SK-N-SH (cell line): ENCODE results near the gene KCND3. TPM values are rescaled to one million over a fixed set of nuclear protein-coding genes. Genes with fewer than 3 reads are reported as not detected.
A peak's percentile ranks its signal among the peaks of the same experiment; 100 is the strongest.

Source experiments
- CTCF ChIA-PET: fragments of 300-600, 350-600 bp; formaldehyde crosslinking; extraction: SDS; loops from one replicate; lab custom pipeline; 2021; lab: Yijun Ruan, JAX
- POLR2A ChIA-PET: fragments of 350-600 bp; sonication (Branson Sonifier 250); formaldehyde crosslinking; extraction: SDS; loops from one replicate; lab custom pipeline; 2020; ENCODE audit warnings: antibody characterized with exemption, inconsistent platforms; lab: Yijun Ruan, JAX
- DNase-seq: peaks from one replicate; pipeline ENCODE4 v3.0.0; 2012
- H2AFZ ChIP-seq: fragments of 200-600 bp; sonication (generic); 2 replicates; pipeline ENCODE4 v1.8.1; 2016; ENCODE audit warnings: antibody characterized with exemption, mild to moderate bottlenecking, low read depth
- H3F3A ChIP-seq: fragments of 200-600 bp; sonication (generic); replicated peaks from 2 replicates; pipeline ENCODE3; 2016; ENCODE audit warnings: antibody characterized with exemption, mild to moderate bottlenecking; ENCODE audit not compliant: insufficient read depth
- H3K27ac ChIP-seq, 2 experiments: fragments of 200-500 bp in 1 of 2; fragments of 200-600 bp in 1 of 2; sonication (Bioruptor generic) in 1 of 2; sonication (generic), shearing (Covaris generic) in 1 of 2; 2 replicates each; pipeline versions ENCODE4 v1.5.1 to v1.6.1; 2014 to 2016; ENCODE audit warnings: low read depth in 2 of 2, inconsistent platforms in 1 of 2, low read length in 1 of 2, mild to moderate bottlenecking in 1 of 2, mixed read lengths in 1 of 2
- H3K27me3 ChIP-seq: fragments of 200-600 bp; sonication (generic), shearing (Covaris generic); 2 replicates; pipeline ENCODE4 v1.6.1; 2016; ENCODE audit warnings: mixed run types; ENCODE audit not compliant: insufficient read depth
- H3K36me3 ChIP-seq, 2 experiments: fragments of 200-500 bp in 1 of 2; fragments of 200-600 bp in 1 of 2; sonication (Bioruptor generic) in 1 of 2; sonication (generic) in 1 of 2; replicated peaks in 1 of 2; 2 replicates each; pipeline versions ENCODE3 to v1.5.1; 2014 to 2016; ENCODE audit warnings: low read length in 1 of 2, mild to moderate bottlenecking in 1 of 2; ENCODE audit not compliant: insufficient read depth in 2 of 2, control insufficient read depth in 1 of 2
- H3K4me1 ChIP-seq, 2 experiments: fragments of 200-500 bp in 1 of 2; fragments of 200-600 bp in 1 of 2; sonication (Bioruptor generic) in 1 of 2; sonication (generic), shearing (Covaris generic) in 1 of 2; 2 replicates each; pipeline versions ENCODE4 v1.5.1 to v1.6.1; 2014 to 2016; ENCODE audit warnings: low read depth in 1 of 2, low read length in 1 of 2, mixed run types in 1 of 2; ENCODE audit not compliant: insufficient read depth in 2 of 2, control insufficient read depth in 1 of 2
- H3K4me2 ChIP-seq: fragments of 200-600 bp; sonication (generic), shearing (Covaris generic); 2 replicates; pipeline ENCODE4 v1.6.1; 2017; ENCODE audit warnings: mixed run types
- H3K4me3 ChIP-seq, 2 experiments: fragments of 200-500 bp in 1 of 2; fragments of 200-600 bp in 1 of 2; sonication (Bioruptor generic) in 1 of 2; sonication (generic), shearing (Covaris generic) in 1 of 2; 2 replicates each; pipeline versions ENCODE4 v1.5.1 to v1.8.1; 2014 to 2016; ENCODE audit warnings: low read depth in 2 of 2, inconsistent platforms in 1 of 2, low read length in 1 of 2, mild to moderate bottlenecking in 1 of 2, mixed read lengths in 1 of 2, moderate library complexity in 1 of 2
- H3K79me2 ChIP-seq: fragments of 200-600 bp; sonication (generic); 2 replicates; pipeline ENCODE4 v1.8.1; 2017; ENCODE audit warnings: mild to moderate bottlenecking; ENCODE audit not compliant: insufficient read depth
- H3K9ac ChIP-seq: fragments of 200-600 bp; sonication (generic); 2 replicates; pipeline ENCODE4 v1.6.1; 2017; ENCODE audit warnings: mixed run types
- H3K9me2 ChIP-seq: fragments of 200-600 bp; sonication (generic); 2 replicates; pipeline ENCODE4 v1.6.1; 2017; ENCODE audit warnings: mixed run types
- H3K9me3 ChIP-seq: fragments of 200-600 bp; sonication (generic); 2 replicates; pipeline ENCODE4 v1.6.1; 2017; ENCODE audit warnings: mixed run types, mild to moderate bottlenecking, moderate library complexity
- H4K20me1 ChIP-seq: fragments of 200-600 bp; sonication (generic); 2 replicates; pipeline ENCODE4 v1.6.1; 2017; ENCODE audit warnings: mild to moderate bottlenecking, mixed run types; ENCODE audit not compliant: insufficient read depth
- CHD2 ChIP-seq: fragments of 150-350 bp; IDR thresholded peaks from 2 replicates; pipeline ENCODE4 v1.6.1; 2018; ENCODE audit warnings: low read length; ENCODE audit not compliant: partially characterized antibody
- ELF1 ChIP-seq: IDR thresholded peaks from 2 replicates; pipeline ENCODE4 v1.4.0; 2012
- EP300 ChIP-seq, 2 experiments: IDR thresholded peaks; 2 replicates each; pipeline versions ENCODE4 v1.4.0 to v1.6.1; 2012; ENCODE audit warnings: borderline replicate concordance in 1 of 2, low read depth in 1 of 2, low read length in 1 of 2
- EZH2phosphoT487 ChIP-seq: fragments of 200-600 bp; sonication (generic); IDR thresholded peaks from 2 replicates; pipeline ENCODE4 v1.6.1; 2017; ENCODE audit warnings: low read depth, mixed run types, mild to moderate bottlenecking, antibody characterized with exemption, moderate library complexity, borderline replicate concordance
- MXI1 ChIP-seq: IDR thresholded peaks from 2 replicates; pipeline ENCODE4 v1.6.1; 2012; ENCODE audit warnings: mild to moderate bottlenecking, low read depth, low read length, improper control_type of control experiment
- NFIC ChIP-seq: IDR thresholded peaks from 2 replicates; pipeline ENCODE4 v1.4.0; 2012; ENCODE audit warnings: borderline replicate concordance
- NRF1 ChIP-seq: IDR thresholded peaks from 2 replicates; pipeline ENCODE4 v1.6.1; 2012; ENCODE audit warnings: low read depth, mild to moderate bottlenecking, low read length
- POLR2AphosphoS5 ChIP-seq: IDR thresholded peaks from 2 replicates; pipeline ENCODE4 v1.6.1; 2012; ENCODE audit warnings: low read depth, low read length
- RFX5 ChIP-seq: IDR thresholded peaks from 2 replicates; pipeline ENCODE4 v1.6.1; 2012; ENCODE audit warnings: mild to moderate bottlenecking, improper control_type of control experiment, low read length
- RXRA ChIP-seq: IDR thresholded peaks from 2 replicates; pipeline ENCODE4 v1.4.0; 2012; ENCODE audit warnings: low read depth, mild to moderate bottlenecking, borderline replicate concordance
- TCF12 ChIP-seq: IDR thresholded peaks from 2 replicates; pipeline ENCODE4 v1.4.0; 2012
- WGBS: methylation state at CpG from one replicate; pipeline ENCODE4 v1.1.6; 2017; ENCODE audit warnings: low lambda C conversion rate; 5-methylcytosine and 5-hydroxymethylcytosine counted together
- polyA plus RNA-seq, 3 experiments: library from polyadenylated mRNA; depleted of rRNA; stranded (reverse); fragments of >200 nt; gene quantifications; 2 replicates each; pipeline ENCODE4 v1.2.3, GENCODE V29; 2012
- TF ChIP-seq, protein P1 (sequence below): IDR thresholded peaks from 2 replicates; pipeline ENCODE4; 2012
- TF ChIP-seq, protein P2 (sequence below): fragments of 200-600 bp; sonication (generic); IDR thresholded peaks from 2 replicates; pipeline ENCODE4 v1.6.1; 2017; ENCODE audit warnings: antibody characterized with exemption, mild to moderate bottlenecking, moderate library complexity
- TF ChIP-seq, protein P3 (sequence below): IDR thresholded peaks from 2 replicates; pipeline ENCODE4 v1.6.1; 2012; ENCODE audit warnings: mild to moderate bottlenecking, low read depth, low read length, moderate library complexity

KCND3 gene
- polyA plus RNA-seq, 1 of the 3 experiments (the other 2 are of a cell fraction) = not detected

DNA sequence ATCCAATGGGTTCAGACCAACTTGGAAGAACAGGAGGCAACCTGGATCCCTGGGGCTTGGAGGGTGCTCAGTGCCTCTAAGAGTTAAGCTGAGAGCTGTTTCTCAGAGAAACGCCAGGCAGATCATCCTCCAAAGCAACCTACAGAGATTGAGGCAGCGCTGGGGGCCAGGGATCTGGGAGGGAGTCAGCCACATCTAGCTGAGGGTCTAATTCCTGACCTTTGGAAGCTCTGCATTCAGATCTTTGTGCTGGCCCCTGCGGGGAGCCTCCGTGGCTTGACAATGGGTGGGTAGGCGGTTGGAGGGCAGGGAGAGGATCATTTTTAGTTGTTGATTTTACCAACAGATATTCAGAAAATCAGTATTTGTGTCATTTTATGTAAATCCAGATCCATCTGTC lies 154.5 kb downstream of the KCND3 start:
- CTCF ChIA-PET = no interaction called here
- TF ChIP-seq MXI1 = no peak
- TF ChIP-seq, all 33 proteins: peak for 0
- Histone ChIP-seq H3F3A (no peaks in the 10 kb centered on the region), H3K36me3 (no peaks in the 10 kb centered on the region), H3K27ac (no peak overlapping the region), H3K4me2 (no peak overlapping the region), H3K79me2 (no peaks in the 10 kb centered on the region), H3K9me3 (no peaks in the 10 kb centered on the region), H3K4me3 (no peak overlapping the region), H3K9me2 (no peaks in the 10 kb centered on the region), H4K20me1 (no peaks in the 10 kb centered on the region), H3K27me3 (no peaks in the 10 kb centered on the region), H3K4me1 (no peaks in the 10 kb centered on the region), H2AFZ (no peak overlapping the region), H3K9ac (no peak overlapping the region)
- DNase-seq = no peak
- POLR2A ChIA-PET = no interaction called here
- 3% methylated on average over 5 of the region's 5 CpGs for WGBS

DNA sequence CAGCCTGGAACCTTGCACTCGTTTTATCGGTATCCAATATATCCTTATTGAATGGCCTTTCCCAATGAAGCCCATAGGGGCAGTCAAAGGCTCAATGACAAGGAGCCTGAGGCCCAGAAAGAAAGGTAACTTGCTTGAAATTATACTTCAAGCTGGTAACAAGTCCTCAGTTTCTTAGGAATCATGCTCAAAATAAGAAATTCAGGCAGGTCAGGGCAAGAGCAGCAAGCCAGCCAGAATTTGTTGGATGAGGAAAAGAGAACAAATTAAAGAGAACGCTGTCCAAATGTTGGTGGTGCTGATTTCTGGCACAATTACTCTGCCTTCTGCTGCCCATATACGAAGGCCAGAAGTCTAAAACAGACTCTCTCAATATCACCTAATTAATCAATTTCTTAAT lies 156.1 kb downstream of the KCND3 start:
- no peak for DNase-seq

DNA sequence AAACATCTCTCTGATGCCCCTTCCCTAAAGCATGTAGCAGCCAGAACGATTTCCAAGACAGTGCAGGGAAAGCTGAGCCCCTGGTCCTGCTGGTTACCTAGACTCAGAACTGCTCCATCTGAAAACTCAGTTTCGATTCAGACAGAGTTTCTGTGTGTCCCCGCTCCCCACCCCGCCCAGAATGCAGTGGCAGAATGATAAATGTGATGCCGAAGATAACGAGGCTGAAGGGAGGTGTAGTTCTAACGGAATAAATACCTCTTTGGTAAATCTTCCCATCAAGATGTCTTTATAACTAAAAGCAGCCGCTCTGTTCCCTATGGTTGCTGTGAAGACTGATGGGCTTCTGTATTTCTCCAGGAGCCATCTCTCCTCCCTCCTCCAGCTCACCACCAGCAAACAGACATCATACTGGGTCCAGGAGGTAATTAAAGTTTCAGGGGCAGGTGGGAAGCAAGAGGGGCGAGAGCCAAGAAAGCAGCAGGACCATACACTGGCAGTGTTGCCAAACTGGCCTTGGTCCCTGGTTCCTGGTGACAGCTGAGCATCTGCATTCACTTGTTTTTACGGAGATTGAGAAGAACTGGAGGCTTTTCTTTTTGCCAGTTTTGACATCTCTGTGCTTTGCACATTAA lies 156.8 kb downstream of the KCND3 start:
- 25% methylated on average over 10 of the region's 10 CpGs for WGBS
- no peaks in the 10 kb centered on the region for H3K36me3 ChIP-seq
- ChIA-PET POLR2A (no interaction called here), CTCF (no interaction called here)
- H3F3A ChIP-seq = no peaks in the 10 kb centered on the region
- H3K9ac ChIP-seq = no peak overlapping the region
- H3K79me2 ChIP-seq = no peaks in the 10 kb centered on the region
- no peak for DNase-seq
- no peak overlapping the region for H3K27ac ChIP-seq
- H3K4me3 ChIP-seq = no peak overlapping the region
- H4K20me1 ChIP-seq = no peaks in the 10 kb centered on the region
- H2AFZ ChIP-seq = no peak overlapping the region
- H3K4me2 ChIP-seq = no peak overlapping the region
- no peaks in the 10 kb centered on the region for H3K27me3 ChIP-seq
- H3K9me3 ChIP-seq = no peaks in the 10 kb centered on the region
- H3K4me1 ChIP-seq = no peaks in the 10 kb centered on the region
- H3K9me2 ChIP-seq = no peaks in the 10 kb centered on the region
- TF ChIP-seq MXI1 = no peak
- no peak for TF ChIP-seq NRF1
- TF ChIP-seq CHD2 = no peak
- TF ChIP-seq EP300 (IDR thresholded peaks at IDR 0.05; ENCODE audit: borderline replicate concordance in 1 of 2, low read depth in 1 of 2, low read length in 1 of 2) = no peak
- TF ChIP-seq, protein P1, sequence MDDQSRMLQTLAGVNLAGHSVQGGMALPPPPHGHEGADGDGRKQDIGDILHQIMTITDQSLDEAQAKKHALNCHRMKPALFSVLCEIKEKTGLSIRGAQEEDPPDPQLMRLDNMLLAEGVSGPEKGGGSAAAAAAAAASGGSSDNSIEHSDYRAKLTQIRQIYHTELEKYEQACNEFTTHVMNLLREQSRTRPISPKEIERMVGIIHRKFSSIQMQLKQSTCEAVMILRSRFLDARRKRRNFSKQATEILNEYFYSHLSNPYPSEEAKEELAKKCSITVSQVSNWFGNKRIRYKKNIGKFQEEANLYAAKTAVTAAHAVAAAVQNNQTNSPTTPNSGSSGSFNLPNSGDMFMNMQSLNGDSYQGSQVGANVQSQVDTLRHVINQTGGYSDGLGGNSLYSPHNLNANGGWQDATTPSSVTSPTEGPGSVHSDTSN = no peak
- TF ChIP-seq TCF12 = no peak
- no peak for TF ChIP-seq NFIC
- no peak for TF ChIP-seq POLR2AphosphoS5
- no peak for TF ChIP-seq RFX5
- TF ChIP-seq EZH2phosphoT487 = no peak
- TF ChIP-seq, protein P2, sequence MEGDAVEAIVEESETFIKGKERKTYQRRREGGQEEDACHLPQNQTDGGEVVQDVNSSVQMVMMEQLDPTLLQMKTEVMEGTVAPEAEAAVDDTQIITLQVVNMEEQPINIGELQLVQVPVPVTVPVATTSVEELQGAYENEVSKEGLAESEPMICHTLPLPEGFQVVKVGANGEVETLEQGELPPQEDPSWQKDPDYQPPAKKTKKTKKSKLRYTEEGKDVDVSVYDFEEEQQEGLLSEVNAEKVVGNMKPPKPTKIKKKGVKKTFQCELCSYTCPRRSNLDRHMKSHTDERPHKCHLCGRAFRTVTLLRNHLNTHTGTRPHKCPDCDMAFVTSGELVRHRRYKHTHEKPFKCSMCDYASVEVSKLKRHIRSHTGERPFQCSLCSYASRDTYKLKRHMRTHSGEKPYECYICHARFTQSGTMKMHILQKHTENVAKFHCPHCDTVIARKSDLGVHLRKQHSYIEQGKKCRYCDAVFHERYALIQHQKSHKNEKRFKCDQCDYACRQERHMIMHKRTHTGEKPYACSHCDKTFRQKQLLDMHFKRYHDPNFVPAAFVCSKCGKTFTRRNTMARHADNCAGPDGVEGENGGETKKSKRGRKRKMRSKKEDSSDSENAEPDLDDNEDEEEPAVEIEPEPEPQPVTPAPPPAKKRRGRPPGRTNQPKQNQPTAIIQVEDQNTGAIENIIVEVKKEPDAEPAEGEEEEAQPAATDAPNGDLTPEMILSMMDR = no peak
- TF ChIP-seq RXRA = no peak
- TF ChIP-seq ELF1 = no peak

More for the DNA sequence above, 156.1 kb downstream of the KCND3 start:
- Histone ChIP-seq H3K9me2 (no peaks in the 10 kb centered on the region), H3K27me3 (no peaks in the 10 kb centered on the region), H3K4me2 (no peak overlapping the region), H3K4me1 (no peaks in the 10 kb centered on the region), H3K79me2 (no peaks in the 10 kb centered on the region), H3K9ac (no peak overlapping the region), H3K4me3 (no peak overlapping the region), H3K27ac (no peak overlapping the region), H3K9me3 (no peaks in the 10 kb centered on the region), H2AFZ (no peak overlapping the region), H4K20me1 (no peaks in the 10 kb centered on the region), H3F3A (no peaks in the 10 kb centered on the region), H3K36me3 (no peaks in the 10 kb centered on the region)
- CTCF ChIA-PET = no interaction called here
- POLR2A ChIA-PET = no interaction called here
- TF ChIP-seq NRF1 = no peak
- TF ChIP-seq, protein P3, sequence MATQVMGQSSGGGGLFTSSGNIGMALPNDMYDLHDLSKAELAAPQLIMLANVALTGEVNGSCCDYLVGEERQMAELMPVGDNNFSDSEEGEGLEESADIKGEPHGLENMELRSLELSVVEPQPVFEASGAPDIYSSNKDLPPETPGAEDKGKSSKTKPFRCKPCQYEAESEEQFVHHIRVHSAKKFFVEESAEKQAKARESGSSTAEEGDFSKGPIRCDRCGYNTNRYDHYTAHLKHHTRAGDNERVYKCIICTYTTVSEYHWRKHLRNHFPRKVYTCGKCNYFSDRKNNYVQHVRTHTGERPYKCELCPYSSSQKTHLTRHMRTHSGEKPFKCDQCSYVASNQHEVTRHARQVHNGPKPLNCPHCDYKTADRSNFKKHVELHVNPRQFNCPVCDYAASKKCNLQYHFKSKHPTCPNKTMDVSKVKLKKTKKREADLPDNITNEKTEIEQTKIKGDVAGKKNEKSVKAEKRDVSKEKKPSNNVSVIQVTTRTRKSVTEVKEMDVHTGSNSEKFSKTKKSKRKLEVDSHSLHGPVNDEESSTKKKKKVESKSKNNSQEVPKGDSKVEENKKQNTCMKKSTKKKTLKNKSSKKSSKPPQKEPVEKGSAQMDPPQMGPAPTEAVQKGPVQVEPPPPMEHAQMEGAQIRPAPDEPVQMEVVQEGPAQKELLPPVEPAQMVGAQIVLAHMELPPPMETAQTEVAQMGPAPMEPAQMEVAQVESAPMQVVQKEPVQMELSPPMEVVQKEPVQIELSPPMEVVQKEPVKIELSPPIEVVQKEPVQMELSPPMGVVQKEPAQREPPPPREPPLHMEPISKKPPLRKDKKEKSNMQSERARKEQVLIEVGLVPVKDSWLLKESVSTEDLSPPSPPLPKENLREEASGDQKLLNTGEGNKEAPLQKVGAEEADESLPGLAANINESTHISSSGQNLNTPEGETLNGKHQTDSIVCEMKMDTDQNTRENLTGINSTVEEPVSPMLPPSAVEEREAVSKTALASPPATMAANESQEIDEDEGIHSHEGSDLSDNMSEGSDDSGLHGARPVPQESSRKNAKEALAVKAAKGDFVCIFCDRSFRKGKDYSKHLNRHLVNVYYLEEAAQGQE = peak; percentile 91
- WGBS = 39% methylated on average over 4 of the region's 4 CpGs
